Sigmoid colon (tissue), 7 donors: Measurements from ENCODE around the gene XYLB. TPM values are rescaled to one million over a fixed set of nuclear protein-coding genes. Genes with fewer than 3 reads are reported as not detected.

Experiments
- DNase-seq: peaks from one replicate; pipeline ENCODE4 v3.0.0-alpha.2; 2019
- H3K27ac ChIP-seq, 4 donors: fragments of 200-600 bp; sonication (generic); one replicate each; pipeline ENCODE4 v1.5.1; 2016 to 2019; ENCODE audit warnings: mild to moderate bottlenecking in 1 of 4
- H3K27me3 ChIP-seq, 3 donors: fragments of 200-600 bp; sonication (generic); one replicate each; pipeline ENCODE4 v1.5.1; 2019; ENCODE audit warnings: mild to moderate bottlenecking in 1 of 3
- H3K36me3 ChIP-seq, 4 donors: fragments of 200-600 bp; sonication (generic); one replicate each; pipeline ENCODE4 v1.5.1; 2016 to 2019
- H3K4me1 ChIP-seq, 4 donors: fragments of 200-600 bp; sonication (generic); one replicate each; pipeline ENCODE4 v1.5.1; 2017 to 2019
- H3K4me3 ChIP-seq, 4 donors: fragments of 200-600 bp; sonication (generic); one replicate each; pipeline ENCODE4 v1.5.1; 2017 to 2019; ENCODE audit warnings: mild to moderate bottlenecking in 2 of 4, moderate library complexity in 1 of 4
- H3K9me3 ChIP-seq, 4 donors: fragments of 200-600 bp in 3 of 4; sonication (generic) in 3 of 4; one replicate each; pipeline versions ENCODE4 v1.5.1 to v1.6.1; 2013 to 2019
- EP300 ChIP-seq, 4 donors: sonication (generic); formaldehyde crosslinking; IDR thresholded peaks; one replicate each; pipeline ENCODE4 v1.6.1; 2017; ENCODE audit warnings: antibody characterized with exemption in 4 of 4
- POLR2A ChIP-seq, 2 donors: fragments of 450-650 bp; IDR thresholded peaks; one replicate each; pipeline ENCODE4 v1.6.1; 2016; ENCODE audit warnings: antibody characterized with exemption in 2 of 2, mild to moderate bottlenecking in 2 of 2, moderate library complexity in 2 of 2
- POLR2AphosphoS5 ChIP-seq, 4 donors: sonication (generic); formaldehyde crosslinking; IDR thresholded peaks; one replicate each; pipeline ENCODE4 v1.6.1; 2017; ENCODE audit warnings: antibody characterized with exemption in 4 of 4
- WGBS, 2 donors: extraction: QIAGEN DNeasy Blood & Tissue Kit; methylation state at CpG; one replicate each; pipeline ENCODE4 v1.1.7; 2013; 5-methylcytosine and 5-hydroxymethylcytosine counted together
- intact Hi-C: fragments of 100-400 bp; cut with DNase I; formaldehyde crosslinking; loops from one replicate; pipeline ENCODE4 v1.15.1; 2023
- polyA plus RNA-seq, 3 donors: library from polyadenylated mRNA; stranded (reverse); fragments of 200-250 nt; gene quantifications; one replicate each; pipeline ENCODE4 v1.2.3, GENCODE V29; 2013
- total RNA-seq, 4 donors: library from RNA; depleted of rRNA; stranded (reverse); fragments of >200 nt; gene quantifications; one replicate each; pipeline ENCODE4 v1.1.0, GENCODE V29; 2016
- TF ChIP-seq, protein P1 (sequence below), 4 experiments: fragments of 450-650 bp in 3 of 4; fragments of 200-600 bp in 1 of 4; IDR thresholded peaks; one replicate each; pipeline ENCODE4 v1.5.1; 2016 to 2019; ENCODE audit warnings: antibody characterized with exemption in 4 of 4, mild to moderate bottlenecking in 3 of 4, moderate library complexity in 2 of 4
- donor health status: healthy with polysubstance abuse.
- donor health status: Bipolar disorder and iron deficiency.
- donor health status: healthy.

The XYLB gene
- total and polyA plus RNA-seq, 7 donors: 2.3 to 4.9 (median 3.2) TPM

DNA sequence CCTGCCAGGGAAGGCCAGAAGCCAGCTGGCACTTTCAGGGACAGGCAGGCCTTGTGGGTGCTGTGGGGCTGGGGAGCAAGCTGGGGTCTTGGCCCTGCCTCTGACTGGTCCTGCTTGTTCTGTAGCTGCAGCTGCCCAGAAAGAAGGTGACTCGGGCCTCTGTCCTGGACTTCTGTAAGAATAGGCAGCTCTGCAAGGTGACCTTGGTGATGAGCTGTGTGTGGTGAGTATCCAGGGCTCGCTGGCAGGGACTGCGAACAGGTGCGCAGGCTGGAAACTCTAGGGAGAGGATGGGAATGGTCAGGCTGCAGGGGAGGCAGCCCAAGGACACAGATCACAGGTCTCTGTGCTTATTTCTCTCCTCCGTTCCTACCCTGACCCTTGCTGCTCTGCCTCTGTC is 33.3 kb upstream of the XYLB start:
- Histone ChIP-seq H3K36me3 (no peaks in the 10 kb centered on the region), H3K4me1 (no peaks in the 10 kb centered on the region), H3K9me3 (no peaks in the 10 kb centered on the region), H3K27ac (no peak overlapping the region), H3K27me3 (no peaks in the 10 kb centered on the region), H3K4me3 (no peak overlapping the region)
- WGBS, 2 donors: 86 to 88% methylated on average over 5 of the region's 5 CpGs
- TF ChIP-seq POLR2A (IDR thresholded peaks at IDR 0.05): no peak
- DNase-seq: no peak
- intact Hi-C loops: no loop called here

DNA sequence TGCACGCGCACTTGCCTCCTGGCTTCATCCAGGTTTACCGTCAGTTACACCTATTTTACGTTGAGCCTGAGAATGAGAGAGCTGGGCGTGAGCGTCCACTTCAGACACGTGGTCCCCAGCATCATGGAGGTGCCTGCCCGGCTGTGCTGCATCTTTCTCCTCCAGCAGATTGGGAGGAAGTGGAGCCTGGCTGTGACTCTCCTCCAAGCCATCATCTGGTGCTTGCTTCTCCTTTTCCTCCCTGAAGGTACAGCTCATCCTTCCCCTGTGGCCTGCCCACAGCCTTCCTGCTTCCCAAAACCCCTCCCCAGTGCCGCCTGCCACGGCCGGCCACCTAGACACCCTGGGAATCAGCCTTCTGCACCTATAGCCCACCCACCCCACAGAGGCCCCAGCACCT is 32.9 kb upstream of the XYLB start:
- Histone ChIP-seq H3K36me3 (no peaks in the 10 kb centered on the region), H3K27ac (no peak overlapping the region), H3K4me1 (no peaks in the 10 kb centered on the region), H3K9me3 (no peaks in the 10 kb centered on the region), H3K27me3 (no peaks in the 10 kb centered on the region), H3K4me3 (no peak overlapping the region)
- WGBS, 2 donors: 71 to 79% methylated on average over 11 of the region's 11 CpGs
- TF ChIP-seq EP300 (IDR thresholded peaks at IDR 0.05): no peak
- TF ChIP-seq POLR2A (IDR thresholded peaks at IDR 0.05): no peak
- TF ChIP-seq, protein P1, sequence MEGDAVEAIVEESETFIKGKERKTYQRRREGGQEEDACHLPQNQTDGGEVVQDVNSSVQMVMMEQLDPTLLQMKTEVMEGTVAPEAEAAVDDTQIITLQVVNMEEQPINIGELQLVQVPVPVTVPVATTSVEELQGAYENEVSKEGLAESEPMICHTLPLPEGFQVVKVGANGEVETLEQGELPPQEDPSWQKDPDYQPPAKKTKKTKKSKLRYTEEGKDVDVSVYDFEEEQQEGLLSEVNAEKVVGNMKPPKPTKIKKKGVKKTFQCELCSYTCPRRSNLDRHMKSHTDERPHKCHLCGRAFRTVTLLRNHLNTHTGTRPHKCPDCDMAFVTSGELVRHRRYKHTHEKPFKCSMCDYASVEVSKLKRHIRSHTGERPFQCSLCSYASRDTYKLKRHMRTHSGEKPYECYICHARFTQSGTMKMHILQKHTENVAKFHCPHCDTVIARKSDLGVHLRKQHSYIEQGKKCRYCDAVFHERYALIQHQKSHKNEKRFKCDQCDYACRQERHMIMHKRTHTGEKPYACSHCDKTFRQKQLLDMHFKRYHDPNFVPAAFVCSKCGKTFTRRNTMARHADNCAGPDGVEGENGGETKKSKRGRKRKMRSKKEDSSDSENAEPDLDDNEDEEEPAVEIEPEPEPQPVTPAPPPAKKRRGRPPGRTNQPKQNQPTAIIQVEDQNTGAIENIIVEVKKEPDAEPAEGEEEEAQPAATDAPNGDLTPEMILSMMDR (IDR thresholded peaks at IDR 0.05): no peak
- no peak for TF ChIP-seq POLR2AphosphoS5 (IDR thresholded peaks at IDR 0.05)
- intact Hi-C loops: no loop called here
- DNase-seq: no peak

DNA sequence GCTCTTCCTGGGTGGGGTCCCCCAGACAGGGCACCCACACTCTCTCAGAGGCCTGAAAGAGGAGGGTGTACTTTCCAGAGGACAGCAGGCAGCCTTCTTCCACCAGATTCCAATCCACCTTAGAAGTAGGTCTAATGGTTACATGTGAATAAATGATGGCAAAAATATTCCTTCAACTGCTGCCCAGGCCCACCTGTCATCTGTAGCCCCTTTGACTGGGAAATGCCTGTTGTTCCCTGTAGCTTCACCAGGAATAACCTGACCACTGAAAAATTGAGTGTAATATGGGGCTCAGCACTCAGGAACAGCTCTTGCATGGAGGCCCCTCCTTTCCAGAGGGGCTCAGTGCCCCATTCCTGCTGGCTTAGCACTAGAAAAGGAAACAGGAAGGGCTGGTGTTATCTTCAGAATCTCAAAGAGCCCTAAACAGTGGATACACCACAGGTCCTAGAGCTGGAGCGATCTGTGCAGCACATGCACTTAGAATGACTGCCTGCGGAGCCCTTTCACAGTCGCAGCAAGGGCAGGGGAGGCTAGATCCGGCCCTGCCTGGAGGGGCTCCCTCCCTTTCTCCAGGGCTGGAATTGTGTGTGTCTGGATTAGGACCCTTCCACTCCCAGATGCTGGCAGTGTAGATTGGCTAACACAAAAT is 32.3 kb upstream of the XYLB start:
- DNase-seq: no peak
- TF ChIP-seq EP300 (IDR thresholded peaks at IDR 0.05): no peak
- TF ChIP-seq POLR2A (IDR thresholded peaks at IDR 0.05): no peak
- TF ChIP-seq, protein P1 (IDR thresholded peaks at IDR 0.05): no peak
- TF ChIP-seq POLR2AphosphoS5 (IDR thresholded peaks at IDR 0.05): no peak
- Histone ChIP-seq H3K27me3 (no peaks in the 10 kb centered on the region), H3K27ac (no peak overlapping the region), H3K36me3 (no peaks in the 10 kb centered on the region), H3K4me3 (no peak overlapping the region), H3K4me1 (no peaks in the 10 kb centered on the region), H3K9me3 (no peaks in the 10 kb centered on the region)
- 51 to 78% methylated on average over 4 of the region's 4 CpGs for WGBS, 2 donors
- intact Hi-C loops: no loop called here

DNA sequence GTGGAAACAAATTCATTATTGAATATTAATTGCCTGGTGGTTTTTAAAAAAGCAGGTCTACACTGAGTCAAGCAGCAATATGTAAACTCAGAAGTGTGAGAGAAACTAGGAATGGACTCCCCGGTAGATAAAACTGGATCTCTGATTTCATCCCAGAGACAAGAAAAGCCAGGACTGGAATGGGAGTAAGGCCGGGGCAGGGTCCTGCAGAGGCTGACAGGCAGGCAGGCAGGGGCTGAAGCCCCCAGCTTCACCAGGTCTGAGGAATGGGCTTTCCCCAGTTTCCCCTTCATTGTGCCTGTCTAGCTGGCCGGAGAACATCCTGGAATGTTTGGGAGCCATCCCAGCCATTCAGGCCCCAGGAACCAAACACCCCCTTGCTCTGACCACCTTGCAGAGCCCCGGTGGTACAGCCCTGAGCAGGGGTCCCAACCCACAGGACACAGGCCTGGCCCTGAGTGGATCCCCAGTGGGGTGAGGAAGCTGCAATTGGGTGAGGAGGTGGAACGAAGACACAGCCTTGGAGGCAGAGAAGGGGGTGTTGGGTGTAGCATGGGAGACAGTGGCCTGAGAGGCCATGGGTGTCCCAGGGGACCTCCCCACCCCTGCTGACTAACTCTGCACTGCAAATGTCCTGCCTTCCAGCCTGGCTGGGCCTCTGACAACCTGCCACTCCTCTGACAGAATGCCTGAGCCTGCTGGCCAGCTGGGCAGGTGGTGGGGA is 31.7 kb upstream of the XYLB start:
- intact Hi-C loops: no loop called here
- Histone ChIP-seq H3K27me3 (no peaks in the 10 kb centered on the region), H3K36me3 (no peaks in the 10 kb centered on the region), H3K4me1 (no peaks in the 10 kb centered on the region), H3K9me3 (no peaks in the 10 kb centered on the region), H3K27ac (no peak overlapping the region), H3K4me3 (no peak overlapping the region)
- TF ChIP-seq POLR2AphosphoS5 (IDR thresholded peaks at IDR 0.05) (no peak), POLR2A (IDR thresholded peaks at IDR 0.05) (no peak), EP300 (IDR thresholded peaks at IDR 0.05) (no peak)
- TF ChIP-seq, protein P1 (IDR thresholded peaks at IDR 0.05): no peak
- 76 to 78% methylated on average over 5 of the region's 5 CpGs for WGBS, 2 donors
- no peak for DNase-seq

DNA sequence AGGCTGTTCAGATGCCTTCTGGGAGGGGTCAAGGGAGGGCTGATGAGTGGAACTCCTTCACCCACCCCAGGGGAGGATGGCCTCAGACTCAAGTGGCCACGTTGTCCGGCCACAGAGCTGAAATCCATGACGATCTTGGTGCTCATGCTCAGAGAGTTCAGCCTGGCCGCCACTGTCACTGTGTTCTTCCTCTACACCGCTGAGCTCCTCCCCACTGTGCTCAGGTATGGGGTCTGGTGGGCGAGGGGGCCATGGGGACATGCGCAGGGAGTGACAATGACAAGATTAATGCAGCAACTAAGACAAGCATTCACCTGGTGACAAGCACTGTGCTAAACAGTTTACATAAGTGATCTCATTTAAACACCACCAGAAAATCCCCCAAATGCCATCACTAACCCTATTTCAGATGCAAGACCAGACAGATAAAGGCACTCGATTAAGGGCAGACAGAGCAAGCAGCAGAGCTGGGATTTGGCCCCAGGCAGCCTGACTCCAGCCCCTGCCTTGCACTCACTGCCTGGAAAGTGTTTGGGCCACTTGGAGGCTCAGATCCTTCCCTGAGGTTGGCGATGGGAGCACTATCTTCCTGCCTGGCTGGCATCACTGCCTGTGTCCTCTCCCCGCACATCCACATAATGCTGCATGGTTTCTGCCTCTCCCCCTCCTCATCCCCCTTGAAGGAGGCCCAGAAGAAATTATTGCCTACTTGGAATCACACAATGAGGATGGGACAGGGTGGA is 30.9 kb upstream of the XYLB start:
- TF ChIP-seq POLR2A (IDR thresholded peaks at IDR 0.05) (no peak), POLR2AphosphoS5 (IDR thresholded peaks at IDR 0.05) (no peak), EP300 (IDR thresholded peaks at IDR 0.05) (no peak)
- Histone ChIP-seq H3K9me3 (no peaks in the 10 kb centered on the region), H3K27ac (no peak overlapping the region), H3K4me1 (no peaks in the 10 kb centered on the region), H3K4me3 (no peak overlapping the region), H3K36me3 (no peaks in the 10 kb centered on the region), H3K27me3 (no peaks in the 10 kb centered on the region)
- intact Hi-C loops: no loop called here
- no peak for DNase-seq
- WGBS, 2 donors: 85 to 87% methylated on average over 10 of the region's 10 CpGs
